Activated CD8-positive, alpha-beta memory T cell treated with anti-CD3 and anti-CD28 coated beads, Interleukin-2, amount 10 ng/mL, durations not matched to agents 7 days and 5 days (primary cell): ENCODE measurements around the gene MMP26. TPM values are rescaled to one million over a fixed set of nuclear protein-coding genes. Genes with fewer than 3 reads are reported as not detected.
"Not testable (repeated sequence)": the region's sequence is repeated elsewhere in the genome, so short reads cannot be mapped to it uniquely, and the experiment has no call there.

Experiments
- ATAC-seq: fragments of 150-1000 bp; cut with Tn5 transposase; one replicate; pipeline ENCODE4 v1.10.0; 2021; ENCODE audit warnings: moderate library complexity
- CTCF ChIA-PET: fragments of 350-600 bp; sonication (Branson Sonifier 250); formaldehyde crosslinking; loops from one replicate; lab custom pipeline; 2021; ENCODE audit warnings: antibody characterized with exemption; lab: Charles Lee
- DNase-seq: peaks from one replicate; pipeline ENCODE4 v3.0.0-alpha.2; 2020
- H3K27ac Mint-ChIP-seq: one replicate; pipeline ENCODE4 v1.8.0; 2021; ENCODE audit warnings: mild to moderate bottlenecking, mixed read lengths
- H3K27me3 Mint-ChIP-seq: one replicate; pipeline ENCODE4 v1.8.0; 2021; ENCODE audit warnings: mixed read lengths
- H3K36me3 Mint-ChIP-seq: one replicate; pipeline ENCODE4 v1.8.0; 2021; ENCODE audit warnings: mild to moderate bottlenecking, mixed read lengths
- H3K4me1 Mint-ChIP-seq: one replicate; pipeline ENCODE4 v1.8.0; 2021; ENCODE audit warnings: mixed read lengths
- H3K4me3 Mint-ChIP-seq: one replicate; pipeline ENCODE4 v1.8.0; 2021; ENCODE audit warnings: mild to moderate bottlenecking, moderate library complexity, mixed read lengths
- H3K9me3 Mint-ChIP-seq: one replicate; pipeline ENCODE4 v1.8.0; 2022; ENCODE audit warnings: low read depth, mixed read lengths
- total RNA-seq, 2 experiments: library from RNA; stranded (reverse); gene quantifications; one replicate each; pipeline ENCODE4 v1.2.3, GENCODE V29; 2021

Gene MMP26
- total RNA-seq, 2 experiments from 2014 or later, result not detected

DNA sequence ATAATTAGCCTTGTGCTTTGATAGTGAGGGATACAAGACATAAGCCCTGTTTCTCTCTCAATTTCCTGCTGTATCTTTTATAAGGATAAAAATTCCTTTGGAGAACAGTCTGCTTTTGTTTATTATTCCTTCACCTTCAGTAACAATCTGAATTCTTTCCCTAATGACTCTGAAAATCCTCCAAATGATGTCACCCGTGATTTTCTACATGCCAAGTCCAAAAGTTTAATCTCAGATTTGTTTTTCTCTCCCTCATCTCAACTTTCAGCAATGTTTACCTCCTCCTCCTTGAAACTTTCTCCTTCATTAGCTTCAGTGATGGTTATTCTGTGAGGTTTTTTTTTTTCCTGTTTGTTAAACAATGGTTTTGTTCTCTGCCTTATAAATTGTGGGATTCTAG, 9.1 kb upstream of the MMP26 start:
- H3K27me3 Mint-ChIP-seq, result peaks cover 11% of the 10 kb centered on the region
- no peak overlapping the region for H3K4me3 Mint-ChIP-seq
- no peaks in the 10 kb centered on the region for H3K9me3 Mint-ChIP-seq
- H3K4me1 Mint-ChIP-seq, result peaks cover 8% of the 10 kb centered on the region
- H3K36me3 Mint-ChIP-seq, result no peaks in the 10 kb centered on the region
- no peak overlapping the region for H3K27ac Mint-ChIP-seq
- CTCF ChIA-PET, result interaction anchor here (1.0 kb wide), 1 partner anchor 58 kb away, joined by 4 read pairs; the partner anchor contains the start of gene OR51D1
- DNase-seq (no peak), ATAC-seq (no peak)

DNA sequence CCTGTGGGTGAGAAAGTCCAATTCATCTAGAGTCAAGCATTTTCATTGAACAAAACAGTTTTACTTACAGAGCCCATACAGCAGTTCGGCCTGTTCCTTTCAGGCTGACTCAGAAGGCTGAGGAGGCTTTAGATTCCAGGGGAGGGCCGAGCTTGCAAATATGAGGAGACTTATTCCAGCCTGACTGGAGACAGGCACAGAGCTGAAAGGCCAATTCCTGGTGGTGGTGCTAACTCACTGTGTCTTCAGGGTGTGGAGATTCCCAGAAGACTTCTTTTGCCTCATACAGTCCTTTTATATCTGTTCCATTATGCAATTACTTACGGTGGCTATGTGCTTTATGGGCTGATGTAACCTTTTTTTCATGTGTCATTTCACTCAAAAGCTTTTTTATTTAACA, 7.0 kb upstream of the MMP26 start, which contains the start of gene OR51E2:
TSS of gene OR51E2 (minus strand) at position 269 of the 400 bp plus-strand sequence. CDS start 15,142 bp downstream, outside the sequence.
- Mint-ChIP-seq H3K4me3 (no peak within 1 kb of the TSS), H3K27me3 (peaks cover 8% of the 10 kb centered on the region), H3K4me1 (peaks cover 8% of the 10 kb centered on the region), H3K9me3 (no peaks in the 10 kb centered on the region), H3K36me3 (no peaks in the 10 kb centered on the region), H3K27ac (no peak within 1 kb of the TSS)
- DNase-seq, result no peak
- CTCF ChIA-PET, result no interaction called here
- no peak for ATAC-seq

DNA sequence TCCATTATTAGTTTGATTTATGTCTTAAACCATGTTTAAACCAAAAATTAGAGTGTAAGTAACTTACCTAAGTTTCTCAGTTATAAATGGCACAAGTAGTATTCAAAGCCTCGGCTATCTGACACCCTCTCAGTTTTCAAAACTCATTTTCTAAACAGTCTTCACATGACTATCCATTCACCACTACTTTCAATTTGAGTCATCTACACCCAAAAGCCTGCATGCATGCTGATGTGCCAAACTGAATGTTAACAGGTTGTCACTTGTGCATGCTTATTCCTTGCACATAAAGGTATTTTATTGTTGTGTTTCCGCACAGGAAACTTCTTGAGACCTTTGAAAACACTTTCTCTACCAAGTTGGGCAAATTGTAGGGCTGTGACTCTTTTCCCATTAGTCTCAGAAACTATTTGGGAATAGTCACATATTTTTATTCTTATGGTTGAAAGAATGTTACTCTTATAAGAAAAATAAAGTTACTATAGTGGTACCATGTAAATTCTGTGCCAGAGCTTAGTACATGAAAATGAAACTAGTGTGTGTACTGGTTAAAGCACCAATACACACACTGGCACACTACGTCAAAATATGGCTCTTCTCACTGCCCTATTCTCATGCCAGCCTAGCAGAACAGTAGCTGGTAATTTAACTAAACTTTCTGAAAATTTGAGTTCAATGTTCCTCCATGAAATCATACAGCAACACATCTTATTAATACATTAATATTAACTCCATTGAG, 4.7 kb upstream of the MMP26 start:
- peak; percentile 75 for ATAC-seq
- no peak for DNase-seq
- no peak overlapping the region for H3K27ac Mint-ChIP-seq
- H3K4me1 Mint-ChIP-seq, result peaks cover 8% of the 10 kb centered on the region
- no peaks in the 10 kb centered on the region for H3K36me3 Mint-ChIP-seq
- no peaks in the 10 kb centered on the region for H3K9me3 Mint-ChIP-seq
- CTCF ChIA-PET, result no interaction called here
- H3K27me3 Mint-ChIP-seq, result peaks cover 7% of the 10 kb centered on the region
- H3K4me3 Mint-ChIP-seq, result no peak overlapping the region

GRCh38 chr11:4700436-4700820, 4.2 kb upstream of the MMP26 start:
- Mint-ChIP-seq H3K4me1 (peaks cover 8% of the 10 kb centered on the region), H3K9me3 (no peaks in the 10 kb centered on the region), H3K27ac (no peak overlapping the region), H3K36me3 (no peaks in the 10 kb centered on the region), H3K27me3 (peaks cover 7% of the 10 kb centered on the region), H3K4me3 (no peak overlapping the region)
- CTCF ChIA-PET, result no interaction called here
- ATAC-seq (no peak), DNase-seq (no peak)

- no peaks in the 10 kb centered on the region for H3K36me3 Mint-ChIP-seq
- no peak overlapping the region for H3K4me3 Mint-ChIP-seq
- ATAC-seq (no peak), DNase-seq (no peak)
- no peaks in the 10 kb centered on the region for H3K9me3 Mint-ChIP-seq
- H3K27ac Mint-ChIP-seq, result no peak overlapping the region
- peaks cover under 1% of the 10 kb centered on the region for H3K4me1 Mint-ChIP-seq
- peaks cover 23% of the 10 kb centered on the region for H3K27me3 Mint-ChIP-seq
- CTCF ChIA-PET, result no interaction called here
Measured at GRCh38 chr11:4704790-4705334, 278 bp downstream of the MMP26 start.

- peaks cover 17% of the 10 kb centered on the region for H3K27me3 Mint-ChIP-seq
- H3K9me3 Mint-ChIP-seq, result no peaks in the 10 kb centered on the region
- H3K4me1 Mint-ChIP-seq, result no peaks in the 10 kb centered on the region
- no peaks in the 10 kb centered on the region for H3K36me3 Mint-ChIP-seq
- CTCF ChIA-PET, result no interaction called here
- no peak overlapping the region for H3K27ac Mint-ChIP-seq
- H3K4me3 Mint-ChIP-seq, result no peak overlapping the region
- ATAC-seq, result no peak
- no peak for DNase-seq
Measured at GRCh38 chr11:4713241-4713640, 8.7 kb downstream of the MMP26 start.

DNA sequence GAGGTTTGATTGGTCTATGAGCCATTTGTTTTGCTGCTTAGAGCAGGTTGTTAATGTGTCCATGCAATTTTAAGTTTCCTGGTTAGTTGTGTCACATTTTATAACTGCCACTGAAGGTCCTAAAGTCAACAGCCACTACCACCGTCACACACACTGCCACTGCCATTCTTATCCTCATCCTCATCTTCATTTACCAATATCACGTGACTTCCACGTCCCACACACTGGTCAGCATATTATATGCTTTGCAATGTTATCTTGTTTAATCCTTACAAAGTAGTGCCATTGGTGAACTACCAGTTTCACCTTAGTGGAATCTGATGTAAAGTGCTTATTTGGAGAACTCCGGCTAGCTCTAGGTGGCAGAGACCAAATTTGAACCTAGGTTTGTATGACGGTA, 9.7 kb downstream of the MMP26 start:
- no peaks in the 10 kb centered on the region for H3K4me1 Mint-ChIP-seq
- no peak overlapping the region for H3K27ac Mint-ChIP-seq
- no peak for ATAC-seq
- no peaks in the 10 kb centered on the region for H3K36me3 Mint-ChIP-seq
- CTCF ChIA-PET, result no interaction called here
- H3K27me3 Mint-ChIP-seq, result peaks cover 16% of the 10 kb centered on the region
- DNase-seq, result no peak
- H3K9me3 Mint-ChIP-seq, result no peaks in the 10 kb centered on the region
- H3K4me3 Mint-ChIP-seq, result no peak overlapping the region

DNA sequence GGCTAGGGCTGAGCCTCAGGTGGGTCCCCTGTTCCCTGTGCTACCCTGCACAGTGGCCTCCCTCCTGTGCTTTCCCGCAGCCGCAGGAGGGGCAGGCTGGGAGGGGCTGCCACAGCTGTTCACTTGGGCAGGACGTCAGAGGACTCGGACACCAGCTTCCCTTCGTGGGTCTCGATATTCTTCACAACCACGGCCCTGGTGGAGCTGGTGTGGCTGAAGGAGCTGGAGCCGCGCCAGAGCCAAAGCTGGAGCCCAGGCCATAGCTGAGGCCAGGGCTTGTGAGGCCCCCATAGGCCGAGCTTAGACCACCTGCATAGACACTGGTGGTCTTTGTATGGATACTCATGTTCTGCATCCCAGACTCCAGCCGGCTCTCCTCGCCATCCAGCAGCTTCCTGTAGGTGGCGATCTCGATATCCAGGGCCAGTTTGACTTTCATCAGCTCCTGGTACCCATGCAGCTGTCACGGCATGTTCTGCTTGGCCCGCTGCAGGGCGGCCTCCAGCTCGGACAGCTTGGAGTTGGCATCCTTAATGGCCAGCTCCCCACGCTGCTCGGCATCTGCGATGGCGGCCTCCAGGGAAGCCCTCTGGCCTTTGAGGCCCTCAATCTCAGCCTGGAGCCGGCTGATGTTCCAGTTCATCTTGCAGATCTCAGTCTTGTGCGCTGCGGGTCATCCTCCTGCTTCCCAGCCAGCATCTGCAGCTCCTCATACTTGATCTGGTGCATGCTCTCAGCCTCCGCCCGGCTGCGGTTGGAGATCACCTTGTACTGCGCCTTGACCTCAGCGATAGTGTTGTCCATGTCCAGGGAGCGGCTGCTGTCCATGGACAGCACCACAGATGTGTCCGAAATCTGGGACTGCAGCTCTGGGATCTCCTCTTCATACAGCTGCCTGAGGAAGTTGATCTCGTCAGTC, 18.3 kb downstream of the MMP26 start:
- H3K4me1 Mint-ChIP-seq, CTCF ChIA-PET, H3K4me3 Mint-ChIP-seq, H3K27ac Mint-ChIP-seq, H3K9me3 Mint-ChIP-seq, DNase-seq, H3K27me3 Mint-ChIP-seq, H3K36me3 Mint-ChIP-seq, ATAC-seq: not testable (repeated sequence)

DNA sequence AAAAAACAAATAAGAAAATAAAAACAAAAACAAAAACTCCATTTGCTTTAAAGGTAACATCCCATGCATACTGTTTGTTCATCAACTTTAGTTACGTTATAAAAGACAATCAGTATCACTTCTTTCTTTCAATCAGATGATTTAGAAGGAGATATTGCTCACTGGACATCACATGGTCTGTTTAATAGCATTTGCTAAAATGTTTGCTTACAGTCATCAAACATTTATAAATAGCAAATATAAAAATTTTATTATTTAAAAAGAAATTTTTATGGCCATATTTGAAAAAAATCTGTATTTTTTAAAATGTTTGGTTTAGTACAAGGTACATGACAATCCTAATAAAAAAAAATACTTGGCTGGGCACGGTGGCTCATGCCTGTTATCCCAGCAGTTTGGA, 22.6 kb downstream of the MMP26 start:
- Mint-ChIP-seq H3K27me3 (no peaks in the 10 kb centered on the region), H3K36me3 (no peaks in the 10 kb centered on the region), H3K4me1 (no peaks in the 10 kb centered on the region), H3K27ac (no peak overlapping the region), H3K4me3 (no peak overlapping the region), H3K9me3 (no peaks in the 10 kb centered on the region)
- no peak for ATAC-seq
- CTCF ChIA-PET, result no interaction called here
- DNase-seq, result no peak

GRCh38 chr11:4740735-4741134, 36.2 kb downstream of the MMP26 start:
- no peak for DNase-seq
- Mint-ChIP-seq H3K9me3 (no peaks in the 10 kb centered on the region), H3K36me3 (no peaks in the 10 kb centered on the region), H3K4me1 (no peaks in the 10 kb centered on the region), H3K27me3 (no peaks in the 10 kb centered on the region), H3K27ac (no peak overlapping the region), H3K4me3 (no peak overlapping the region)
- ATAC-seq, result no peak
- CTCF ChIA-PET, result no interaction called here

- Mint-ChIP-seq H3K9me3 (no peaks in the 10 kb centered on the region), H3K27me3 (peaks cover 4% of the 10 kb centered on the region), H3K27ac (no peak overlapping the region), H3K4me3 (no peak overlapping the region), H3K36me3 (no peaks in the 10 kb centered on the region), H3K4me1 (no peaks in the 10 kb centered on the region)
- CTCF ChIA-PET, result no interaction called here
- ATAC-seq, result no peak
- DNase-seq, result no peak
Measured at GRCh38 chr11:4748438-4748837, 43.9 kb downstream of the MMP26 start.

- Mint-ChIP-seq H3K36me3 (no peaks in the 10 kb centered on the region), H3K4me1 (no peaks in the 10 kb centered on the region), H3K27me3 (peaks cover 4% of the 10 kb centered on the region), H3K4me3 (no peak overlapping the region), H3K27ac (no peak overlapping the region), H3K9me3 (no peaks in the 10 kb centered on the region)
- CTCF ChIA-PET, result no interaction called here
- ATAC-seq (no peak), DNase-seq (no peak)
Measured at GRCh38 chr11:4751201-4751600, 46.6 kb downstream of the MMP26 start.
